Endothelial cell of umbilical vein (primary cell): Measurements from ENCODE around the gene ADAM19.

Source experiments
- CTCF ChIP-seq, 2 donors: IDR thresholded peaks; 1 replicate in 1 of 2; 2 replicates in 1 of 2; pipeline ENCODE4 v1.5.1; 2011; ENCODE audit warnings: low read length in 2 of 2, mild to moderate bottlenecking in 2 of 2, moderate library complexity in 2 of 2, control low read depth in 1 of 2, inconsistent platforms in 1 of 2, low read depth in 1 of 2; ENCODE audit not compliant: insufficient read depth in 1 of 2; ENCODE audit errors: extremely low read depth in 1 of 2
- EZH2 ChIP-seq: IDR thresholded peaks from 2 replicates; pipeline ENCODE4 v1.6.1; 2012; ENCODE audit warnings: borderline replicate concordance, low read depth, mild to moderate bottlenecking, moderate library complexity, low read length, inconsistent platforms; ENCODE audit not compliant: severe bottlenecking
- MYC ChIP-seq: IDR thresholded peaks from one replicate; pipeline ENCODE4 v1.6.1; 2011; ENCODE audit warnings: mild to moderate bottlenecking, low read depth, low read length
- POLR2A ChIP-seq: IDR thresholded peaks from 2 replicates; pipeline ENCODE4 v1.6.1; 2012; ENCODE audit warnings: low read depth, mild to moderate bottlenecking, control low read depth, low read length
- POLR2AphosphoS5 ChIP-seq: IDR thresholded peaks from 2 replicates; pipeline ENCODE4 v1.6.1; 2012; ENCODE audit warnings: low read depth, mild to moderate bottlenecking, control low read depth, low read length, moderate library complexity; ENCODE audit not compliant: insufficient read depth

- TF ChIP-seq EZH2 (no peak), CTCF (IDR thresholded peaks at IDR 0.05; ENCODE audit: extremely low read depth in 1 of 2, insufficient read depth in 1 of 2, low read depth in 1 of 2, low read length in 2 of 2) (no peak), POLR2AphosphoS5 (no peak), POLR2A (no peak), MYC (no peak)
These were observed 16.9 kb downstream of the ADAM19 start for GRCh38 chr5:157558681-157559080.
